Panc1 (cell line): Measurements from ENCODE around the gene POLR1C.

Experiments
- CTCF ChIP-seq: fragments of 450-650 bp; IDR thresholded peaks from 2 replicates; pipeline ENCODE4 v1.5.1; 2017; ENCODE audit warnings: mild to moderate bottlenecking
- POLR2AphosphoS5 ChIP-seq: IDR thresholded peaks from 2 replicates; pipeline ENCODE4 v1.6.1; 2012; ENCODE audit warnings: mild to moderate bottlenecking, low read depth, low read length, moderate library complexity

GRCh38 chr6:43471399-43471798, 45.5 kb upstream of the POLR1C start:
- TF ChIP-seq CTCF: no peak
- no peak for TF ChIP-seq POLR2AphosphoS5
